ELF-1 (cell line): ENCODE results near the gene POLA2.
"Not testable (repeated sequence)": the region's sequence is repeated elsewhere in the genome, so short reads cannot be mapped to it uniquely, and the experiment has no call there.

Experiments used
- DNase-seq: peaks from one replicate; pipeline ENCODE4 v3.0.0-alpha.2; 2016; ENCODE audit warnings: low read depth, low spot score

POLA2 gene

DNA sequence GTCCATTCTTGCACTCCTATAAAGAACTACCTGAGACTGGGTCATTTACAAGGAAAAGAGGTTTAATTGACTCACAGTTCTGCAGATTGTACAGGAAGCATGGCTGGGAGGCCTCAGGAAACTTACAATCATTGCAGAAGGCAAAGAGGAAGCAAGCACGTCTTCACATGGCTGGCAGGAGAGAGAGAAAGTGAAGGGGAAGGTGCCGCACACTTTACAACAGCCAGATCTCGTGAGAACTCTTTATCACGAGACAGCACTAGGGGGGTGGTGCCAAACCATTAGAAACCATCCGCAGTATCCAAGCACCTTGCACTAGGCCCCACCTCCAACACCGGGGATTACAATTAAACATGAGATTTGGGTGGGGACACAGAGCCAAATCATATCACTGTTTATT, 19.4 kb upstream of the POLA2 start:
- no peak for DNase-seq

DNA sequence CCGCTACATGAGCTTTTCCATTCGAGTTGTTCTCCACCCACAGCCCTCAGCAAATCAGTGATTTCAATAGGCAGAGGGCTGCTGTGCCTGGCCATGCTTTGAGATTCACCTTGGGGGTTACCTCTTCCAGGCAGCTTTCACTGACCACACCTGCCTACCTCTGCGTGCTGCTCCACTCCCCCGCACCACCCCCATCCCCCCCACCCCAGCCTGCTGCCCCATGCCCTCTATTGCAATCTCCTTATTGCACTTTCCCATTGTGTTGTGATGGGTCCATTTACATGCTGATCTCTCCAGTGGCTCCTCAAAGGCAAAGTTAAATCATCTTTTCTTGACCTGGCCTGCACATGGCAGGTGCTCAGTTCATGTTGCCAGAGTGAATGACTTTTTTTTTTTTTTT, 18.0 kb upstream of the POLA2 start:
- no peak for DNase-seq

DNA sequence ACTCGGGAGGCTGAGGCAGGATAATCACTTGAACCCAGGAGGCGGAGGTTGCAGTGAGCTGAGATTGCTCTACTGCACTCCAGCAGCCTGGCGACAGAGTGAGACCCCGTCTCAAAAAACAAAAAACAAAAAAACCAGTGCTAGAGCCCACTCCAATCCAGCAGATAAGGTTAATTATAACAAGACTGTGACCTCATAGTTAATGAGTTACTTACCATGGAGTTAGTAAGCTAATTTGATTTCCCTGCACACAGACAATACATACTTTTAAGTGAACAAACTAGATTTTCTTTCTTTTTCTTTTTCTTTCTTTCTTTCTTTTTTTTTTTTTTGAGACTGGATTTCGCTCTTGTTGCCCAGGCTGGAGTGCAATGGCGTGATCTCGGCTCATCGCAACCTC, 16.7 kb upstream of the POLA2 start:
- DNase-seq, result not testable (repeated sequence)

DNA sequence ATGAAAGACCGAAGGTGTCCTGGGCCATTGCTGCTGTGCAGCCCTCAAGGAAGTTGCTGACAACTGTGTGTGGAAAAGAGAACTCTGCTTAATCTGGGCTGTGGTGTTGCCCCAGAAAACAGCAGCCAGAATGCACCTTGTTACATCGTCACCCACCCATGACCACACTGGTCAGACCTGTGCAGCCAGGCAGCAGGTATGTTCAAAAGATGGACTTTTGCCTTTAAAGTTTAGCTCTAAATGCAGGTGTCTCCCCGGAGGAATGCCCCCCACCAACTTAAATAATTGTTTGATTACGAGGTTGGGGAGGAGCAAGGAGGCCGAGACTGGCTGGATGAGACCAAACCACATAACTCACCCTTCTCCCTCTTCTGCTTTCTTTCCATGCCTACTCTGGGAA, 15.3 kb upstream of the POLA2 start:
- no peak for DNase-seq

DNA sequence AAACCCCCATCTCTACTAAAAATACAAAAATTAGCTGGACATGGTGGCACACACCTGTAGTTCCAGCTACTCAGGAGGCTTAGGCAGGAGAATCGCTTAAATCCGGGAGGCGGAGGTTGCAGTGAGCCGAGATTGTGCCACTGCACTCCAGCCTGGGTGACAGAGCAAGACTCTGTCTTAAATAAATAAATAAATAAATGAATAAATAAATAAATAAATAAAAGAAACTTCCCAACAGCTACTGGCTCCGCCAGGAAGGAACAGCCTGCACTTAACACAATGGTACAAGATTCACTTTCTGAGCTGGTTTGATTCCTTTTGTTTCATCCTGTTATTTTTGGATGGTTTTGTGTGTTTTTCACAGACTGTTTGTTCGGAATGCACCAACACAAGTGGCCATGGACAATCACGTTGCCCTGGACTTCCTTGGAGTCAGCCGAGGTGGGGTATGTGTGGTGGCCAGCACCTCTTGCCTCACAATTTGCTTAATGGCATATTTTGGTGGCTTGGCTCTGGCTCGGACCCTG, 13.5 kb upstream of the POLA2 start:
- not testable (repeated sequence) for DNase-seq

DNA sequence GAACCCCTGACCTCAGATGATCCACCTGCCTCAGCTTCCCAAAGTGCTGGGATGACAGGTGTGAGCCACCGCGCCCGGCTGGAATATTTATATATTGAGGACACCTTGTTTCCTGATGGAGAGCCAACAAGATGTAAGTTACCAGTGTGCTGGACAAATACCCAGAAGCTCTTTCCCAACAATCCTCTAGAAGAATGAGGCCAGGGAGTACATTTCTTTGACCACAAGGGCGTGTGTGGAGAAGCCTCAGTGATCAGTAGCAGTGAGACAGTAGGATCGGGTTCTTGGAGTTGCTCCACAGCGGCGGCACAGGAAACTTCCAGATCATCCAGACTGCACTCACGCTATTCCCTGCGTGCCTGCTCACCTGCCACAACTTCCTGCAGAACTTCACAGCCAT, 10.3 kb upstream of the POLA2 start:
- no peak for DNase-seq

DNA sequence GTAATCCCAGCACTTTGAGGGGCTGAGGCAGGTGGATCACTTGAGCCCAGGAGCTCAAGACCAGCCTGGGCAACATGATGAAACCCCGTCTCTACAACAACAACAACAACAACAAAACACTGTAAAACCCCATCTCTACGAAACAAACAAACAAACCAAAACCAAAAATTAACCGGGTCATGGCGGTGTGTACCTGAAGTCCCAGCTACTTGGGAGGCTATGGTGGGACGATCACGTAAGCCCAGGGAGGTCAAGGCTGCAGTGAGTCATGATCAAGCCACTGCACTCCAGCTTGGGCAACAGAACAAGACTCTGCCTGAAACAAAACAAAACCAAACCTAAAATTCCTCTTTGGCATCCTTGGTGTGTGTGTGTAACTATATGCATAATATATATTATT, 7.0 kb upstream of the POLA2 start:
- DNase-seq, result no peak

DNA sequence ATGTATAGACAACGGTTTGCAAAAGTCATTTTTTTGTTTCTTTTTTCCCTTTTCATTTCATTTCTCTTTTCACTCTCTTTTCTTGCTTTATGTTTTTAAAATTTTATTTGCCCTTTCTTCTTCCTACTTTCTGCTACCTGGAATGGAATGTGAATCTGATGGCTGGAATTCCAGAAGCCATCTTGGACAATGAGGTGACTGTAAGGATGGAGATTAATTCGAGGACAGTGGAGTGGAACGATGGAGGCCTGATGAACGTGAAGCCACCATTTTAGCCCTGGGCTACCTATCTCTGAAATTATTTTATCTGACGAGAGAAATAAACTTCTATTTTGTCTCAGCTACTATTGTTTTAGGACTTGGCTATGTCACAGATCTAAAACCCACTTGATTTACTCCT, 2.8 kb upstream of the POLA2 start:
- DNase-seq, result no peak

DNA sequence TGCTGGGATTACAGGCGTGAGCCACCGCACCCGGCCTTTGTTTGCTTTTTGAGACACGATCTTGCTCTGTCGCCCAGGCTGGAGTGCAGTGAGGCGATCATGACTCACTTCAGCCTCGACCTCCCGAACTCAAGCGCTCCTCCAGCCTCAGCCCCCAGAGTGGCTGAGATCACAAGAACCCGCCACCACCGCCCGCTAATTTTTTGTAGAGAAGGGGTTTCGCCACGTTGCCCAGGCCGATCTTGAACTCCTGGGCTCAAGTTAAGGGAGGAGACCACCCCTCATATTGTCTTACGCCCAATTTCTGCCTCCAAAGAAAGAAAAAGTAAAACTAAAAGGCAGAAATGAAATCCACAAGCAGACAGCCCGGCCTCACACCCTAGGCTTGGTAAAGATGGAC, 1.5 kb upstream of the POLA2 start:
- no peak for DNase-seq

DNA sequence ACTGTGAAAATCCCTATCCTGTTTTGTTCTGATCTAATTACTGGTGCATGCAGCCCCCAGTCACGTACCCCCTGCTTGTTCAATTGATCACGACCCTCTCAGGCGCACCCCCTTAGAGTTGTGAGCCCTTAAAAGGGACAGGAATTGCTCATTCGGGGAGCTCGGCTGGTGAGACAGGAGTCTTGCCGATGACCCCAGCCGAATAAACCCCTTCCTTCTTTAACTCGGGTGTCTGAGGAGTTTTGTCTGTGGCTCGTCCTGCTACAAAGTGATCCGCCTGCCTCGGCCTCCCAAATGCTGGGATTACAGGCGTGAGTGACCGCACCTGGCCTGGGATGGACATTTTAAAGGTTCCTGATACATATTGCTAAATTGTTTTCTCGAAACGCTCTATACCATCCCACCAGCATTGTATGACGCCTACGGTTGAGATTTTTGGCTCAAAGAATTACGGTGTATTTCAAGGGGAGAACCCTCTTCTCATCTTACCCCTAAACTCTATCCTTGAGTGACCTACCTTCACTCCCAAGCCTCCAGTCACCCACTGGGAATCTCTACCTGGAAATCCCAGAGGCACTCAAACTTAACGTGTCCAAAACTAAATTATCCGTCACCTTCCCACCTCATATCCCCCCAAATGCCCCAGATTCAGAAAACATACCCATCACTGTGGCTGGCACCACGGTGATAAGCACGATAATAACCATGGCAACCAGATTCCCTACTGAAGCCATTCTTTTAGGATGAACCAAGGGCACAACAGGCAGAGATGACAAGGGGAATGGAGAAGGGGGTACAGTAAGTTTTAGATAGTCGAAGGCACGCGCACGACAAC, 789 bp upstream of the POLA2 start:
- no peak for DNase-seq

DNA sequence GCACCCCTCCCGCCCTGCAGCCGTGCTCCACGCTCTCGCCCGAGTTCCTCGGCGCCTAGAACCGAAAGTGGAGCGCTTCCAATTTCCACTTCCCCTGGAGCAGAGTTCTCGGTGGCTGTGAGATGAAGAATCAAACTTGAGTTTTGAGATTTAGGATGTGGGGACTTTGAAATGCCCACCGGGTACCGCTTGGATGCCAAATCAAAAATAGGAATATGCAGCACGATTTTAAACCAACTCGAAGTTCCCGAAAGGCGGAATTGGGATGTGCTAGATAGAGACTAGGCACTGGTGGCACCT, 569 bp downstream of the POLA2 start:
- no peak for DNase-seq

DNA sequence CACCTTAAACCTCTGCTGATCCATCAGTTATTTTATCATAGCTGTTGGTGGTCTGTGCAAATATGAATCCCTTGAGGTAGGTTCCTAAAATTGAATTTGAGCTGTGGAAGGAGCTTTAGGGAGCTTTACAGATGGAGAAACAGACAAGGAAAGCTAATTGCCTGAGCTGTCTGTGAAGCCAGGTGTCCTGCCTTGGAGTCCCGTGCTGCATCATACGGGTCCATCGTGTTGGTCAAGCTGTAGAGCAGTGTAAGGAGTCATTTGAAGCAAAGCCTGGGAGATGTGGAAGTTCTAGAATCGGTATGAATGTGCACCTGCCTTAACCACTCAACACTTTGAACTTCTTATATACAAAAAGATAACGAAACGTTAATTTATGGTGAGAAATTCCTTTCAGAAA, 1.0 kb downstream of the POLA2 start:
- DNase-seq, result no peak

DNA sequence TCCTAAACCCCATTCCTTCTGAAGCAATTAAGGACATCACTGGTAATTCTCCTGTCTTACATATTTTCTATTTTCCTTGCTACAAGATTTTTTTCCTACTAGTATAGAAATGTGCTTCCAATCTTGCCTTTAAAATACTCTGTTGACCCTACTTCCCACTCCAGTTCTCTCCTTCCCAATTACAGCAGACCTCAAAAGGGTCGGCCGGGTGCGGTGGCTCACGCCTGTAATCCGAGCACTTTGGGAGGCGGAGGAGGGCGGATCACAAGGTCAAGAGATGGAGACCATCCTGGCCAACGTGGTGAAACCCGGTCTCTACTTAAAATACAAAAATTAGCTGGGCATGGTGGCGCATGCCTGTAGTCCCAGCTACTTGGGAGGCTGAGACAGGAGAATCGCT, 3.0 kb downstream of the POLA2 start:
- not testable (repeated sequence) for DNase-seq

DNA sequence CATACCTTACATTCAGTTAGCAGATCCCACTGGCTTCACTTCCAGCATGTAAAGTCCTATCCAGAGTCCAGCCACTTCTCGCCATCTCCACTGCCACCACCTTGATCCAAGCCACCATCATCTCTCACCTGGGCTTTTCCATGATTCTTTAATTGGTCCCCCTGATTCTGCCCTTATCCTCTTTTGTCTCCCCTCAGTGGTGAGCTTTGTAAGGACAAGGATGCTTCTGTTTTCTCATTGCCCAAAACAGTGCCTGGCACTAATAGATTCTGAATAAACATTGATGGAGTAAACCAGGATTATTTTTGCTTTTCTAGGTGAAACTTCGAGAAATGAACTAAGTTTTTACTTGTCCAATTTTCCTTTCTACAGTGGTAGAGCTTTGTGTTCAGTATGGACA, 4.4 kb downstream of the POLA2 start:
- DNase-seq, result no peak

DNA sequence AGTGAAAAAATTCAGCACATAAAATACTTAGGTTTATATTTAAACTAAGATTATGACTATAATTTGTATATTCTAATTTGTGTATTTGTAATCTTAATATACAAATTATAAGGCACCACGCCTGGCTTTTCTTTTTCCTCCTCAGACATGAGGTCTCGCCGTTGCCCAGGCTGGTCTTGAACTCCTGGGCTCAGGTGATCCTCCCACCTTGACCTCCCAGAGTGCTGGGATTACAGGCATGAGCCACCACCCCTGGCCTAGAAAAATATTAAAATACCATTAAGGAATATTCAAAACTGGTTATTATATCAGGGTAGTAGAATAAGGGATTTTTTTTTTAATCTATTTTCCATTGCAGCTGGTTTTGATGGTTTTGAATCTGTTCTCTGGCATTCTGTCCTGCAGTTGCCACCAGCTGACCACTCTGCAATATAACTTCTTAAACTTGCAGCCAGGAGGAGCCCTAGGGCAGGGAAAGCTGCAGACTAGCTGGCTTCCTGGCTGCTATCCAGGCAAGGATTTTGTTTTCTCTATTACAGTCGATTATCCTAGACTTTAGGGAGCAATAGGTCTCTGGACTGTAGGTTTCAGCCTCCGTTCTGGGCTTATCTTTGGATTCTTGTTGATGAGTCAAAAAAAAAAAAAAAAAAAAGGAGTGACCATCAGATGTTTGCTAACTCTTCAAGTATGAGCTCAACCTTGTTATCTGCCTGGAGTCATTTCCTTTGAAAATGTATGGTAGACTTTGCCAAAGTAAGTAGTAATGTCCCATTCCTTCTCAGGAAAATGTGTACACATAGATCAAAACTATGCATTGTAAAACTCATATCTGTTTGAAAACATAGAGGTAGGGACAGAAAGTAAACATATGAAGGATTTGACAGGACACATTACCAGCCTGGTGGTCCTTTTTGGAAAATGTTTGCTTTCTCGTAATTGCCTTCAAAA, 13.2 kb downstream of the POLA2 start:
- DNase-seq, result peak; percentile 74

DNA sequence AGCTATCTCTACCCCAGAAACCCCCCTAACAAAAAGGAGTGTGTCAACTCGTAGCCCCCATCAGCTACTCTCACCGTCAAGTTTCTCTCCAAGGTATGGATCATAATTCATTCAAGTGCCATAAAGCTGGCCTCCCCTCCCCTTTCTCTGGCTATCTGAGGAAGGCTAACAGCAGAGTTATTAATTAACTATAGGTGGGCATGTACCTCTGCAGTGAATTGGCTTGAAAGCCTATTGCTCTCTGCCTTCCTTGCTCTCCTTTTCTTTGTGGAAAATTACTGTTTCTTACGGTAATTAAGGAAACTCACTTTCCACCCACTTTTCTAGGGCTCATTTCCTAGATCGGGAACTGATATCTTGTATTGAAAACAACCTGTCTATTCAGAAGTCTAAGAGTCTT, 14.1 kb downstream of the POLA2 start:
- no peak for DNase-seq

DNA sequence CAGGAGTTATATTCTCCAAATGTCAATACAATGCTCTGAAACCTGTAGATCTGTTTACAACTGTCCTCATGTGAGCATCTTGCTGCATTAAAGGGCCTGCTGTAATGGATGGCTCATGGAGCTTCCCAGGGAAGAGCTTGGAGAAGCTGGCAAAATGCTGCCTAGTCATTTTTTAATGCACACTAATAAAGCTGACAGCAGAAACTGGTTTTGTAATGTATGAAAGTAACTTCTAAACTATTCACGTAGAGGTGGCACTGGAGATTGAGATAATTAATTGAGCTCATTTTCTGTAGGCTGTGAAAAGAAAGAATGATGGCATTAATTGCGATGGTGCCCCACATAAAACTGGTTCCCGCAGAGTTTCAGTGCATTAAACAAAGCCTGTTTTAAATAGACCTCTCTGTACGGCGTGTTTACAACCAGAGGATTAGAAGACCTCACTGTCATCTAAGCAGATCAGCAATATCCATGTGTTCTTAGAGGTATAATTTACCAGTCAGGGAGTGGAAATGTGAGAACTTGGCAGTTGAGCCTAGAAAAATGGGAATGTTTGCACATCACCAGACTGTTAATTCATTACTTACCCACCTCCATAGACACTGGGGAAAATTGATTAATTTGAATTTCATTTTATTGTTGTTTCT, 16.0 kb downstream of the POLA2 start:
- DNase-seq, result no peak

DNA sequence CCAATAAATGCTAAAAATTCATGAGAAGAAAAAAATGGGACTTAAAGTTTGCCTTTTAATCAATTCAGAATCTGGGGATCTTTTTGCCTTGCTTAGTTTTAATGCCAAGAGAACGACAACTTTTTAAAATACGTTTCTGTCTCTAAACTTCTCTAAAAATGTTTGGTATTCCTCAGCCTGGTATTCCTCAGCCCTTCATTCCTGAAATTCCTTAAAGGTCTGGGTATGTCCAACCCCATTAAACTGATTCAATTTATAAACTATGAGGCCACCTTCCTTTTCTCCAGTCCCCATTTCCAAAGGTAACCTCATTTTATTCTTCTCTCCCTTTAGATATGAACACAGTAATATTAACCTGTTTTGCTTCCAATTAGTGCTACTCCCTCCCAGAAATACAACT, 16.6 kb downstream of the POLA2 start:
- DNase-seq, result no peak

DNA sequence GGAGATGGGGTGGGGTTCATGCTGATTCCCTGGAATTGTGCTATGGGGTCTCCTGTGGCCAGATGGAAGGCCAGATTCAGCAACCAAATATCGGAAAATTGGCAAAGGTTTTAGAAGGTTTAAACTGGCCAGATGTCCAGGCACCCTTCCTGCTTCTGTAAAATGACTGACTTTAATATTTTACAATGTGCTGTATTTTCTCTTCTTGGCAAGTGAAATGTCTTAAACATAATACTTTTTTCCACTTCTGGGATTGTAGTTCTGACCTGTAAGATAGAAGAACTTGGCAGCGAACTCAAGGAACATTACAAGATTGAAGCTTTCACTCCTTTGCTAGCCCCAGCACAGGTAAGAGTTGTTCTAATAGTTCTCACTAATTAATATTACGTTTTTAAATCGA, 17.5 kb downstream of the POLA2 start:
- DNase-seq, result no peak

DNA sequence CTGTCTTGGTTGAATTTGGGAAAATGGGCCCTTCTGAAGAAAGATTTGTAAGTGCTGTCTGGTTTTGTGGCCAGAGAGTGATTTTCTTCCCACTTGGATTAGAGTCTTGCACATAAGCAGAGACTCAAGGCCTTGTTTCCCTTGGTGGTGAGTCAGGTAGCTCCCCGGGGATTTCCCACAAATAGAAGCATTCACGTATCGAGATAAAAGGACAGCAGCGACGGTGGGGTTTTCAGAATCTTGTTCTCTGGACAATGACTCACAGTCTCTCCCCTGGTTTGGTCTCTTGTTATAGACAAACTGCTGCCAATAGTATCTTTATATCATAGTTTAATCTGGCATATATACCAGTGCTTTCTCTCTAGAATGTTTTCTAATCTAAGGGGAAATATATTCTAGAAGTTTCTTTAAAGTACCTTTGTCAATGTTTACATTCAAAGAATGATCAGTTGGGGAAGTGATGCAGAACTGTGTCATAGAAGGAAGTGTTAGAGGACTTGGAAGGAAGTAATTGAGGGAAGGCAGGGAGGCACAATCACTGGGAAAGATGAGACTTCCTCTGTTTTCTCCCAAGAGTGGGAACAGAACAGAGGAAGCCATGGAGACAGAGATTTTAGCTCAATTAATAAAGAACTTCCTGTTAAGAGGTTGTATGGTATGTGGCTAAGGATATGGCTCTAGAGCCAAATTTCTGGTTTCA, 18.1 kb downstream of the POLA2 start:
- DNase-seq, result peak; percentile 57

DNA sequence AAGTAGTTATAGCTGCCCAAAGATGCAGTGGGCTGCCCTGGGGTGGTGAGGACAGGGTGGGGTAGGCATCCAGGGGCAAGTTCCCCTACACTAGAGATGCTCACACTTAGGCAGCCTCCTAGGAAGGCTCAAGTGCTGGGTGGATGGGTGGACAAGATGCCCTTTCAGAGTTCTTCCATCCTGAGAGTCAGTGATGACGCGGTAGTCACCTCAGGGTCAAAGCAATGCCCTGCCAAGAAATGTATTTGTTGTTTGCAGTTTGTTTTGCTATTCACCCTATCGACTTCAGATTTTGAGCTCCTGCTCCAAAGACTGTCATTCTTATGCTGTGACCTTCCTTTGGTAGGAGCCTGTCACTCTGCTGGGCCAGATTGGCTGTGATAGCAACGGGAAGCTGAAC, 18.9 kb downstream of the POLA2 start:
- DNase-seq, result no peak

DNA sequence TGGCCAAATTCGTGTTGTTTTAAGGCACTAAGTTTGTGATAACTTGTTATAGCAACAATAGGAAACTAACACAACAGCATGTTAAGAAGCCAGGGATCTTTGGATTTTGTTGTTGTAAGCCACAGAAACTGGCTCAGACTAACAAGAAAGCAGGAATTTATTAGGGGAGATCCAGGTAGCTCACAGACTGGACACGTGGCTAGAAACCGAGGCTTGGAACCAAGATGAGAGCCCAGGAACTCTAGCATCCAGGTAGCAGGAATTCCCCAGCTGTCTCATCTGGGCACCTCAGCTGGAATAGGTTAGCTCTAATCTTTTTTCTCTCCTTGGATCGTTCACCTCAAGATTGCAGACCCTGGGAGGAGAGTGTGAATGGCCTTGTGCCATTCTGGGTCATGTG, 24.9 kb downstream of the POLA2 start:
- no peak for DNase-seq
